ENCODE results near the gene NDUFB7.
A peak's percentile ranks its signal among the peaks of the same experiment; 100 is the strongest.
"Not testable (repeated sequence)": the region's sequence is repeated elsewhere in the genome, so short reads cannot be mapped to it uniquely, and the experiment has no call there.

Gene NDUFB7

DNA sequence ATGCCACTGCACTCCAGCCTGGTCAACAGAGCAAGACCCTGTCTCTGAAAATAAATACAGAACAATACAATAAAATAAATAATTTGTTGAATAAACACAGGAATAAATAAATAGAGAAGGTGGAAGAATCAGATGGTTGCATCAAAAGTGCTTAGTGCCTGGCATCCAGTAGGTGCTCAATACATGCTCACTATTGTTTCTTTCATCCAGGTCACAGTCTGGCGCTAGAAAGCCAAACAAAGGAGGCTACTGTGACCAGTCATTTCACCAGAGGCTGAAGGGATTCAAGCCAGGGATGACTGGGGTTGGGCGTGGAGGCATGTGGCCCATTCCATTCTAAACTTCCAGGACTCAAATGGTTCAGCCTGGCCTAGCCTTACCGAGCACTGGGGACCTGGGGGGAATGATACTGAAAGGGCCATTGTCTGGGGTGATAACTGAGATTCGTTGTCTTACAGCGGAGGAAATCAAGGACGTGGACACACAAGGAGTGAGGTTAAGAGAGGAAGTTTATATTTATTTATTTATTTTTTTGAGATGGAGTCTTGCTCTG lies 3.6 kb upstream of the NDUFB7 start:
- DNase-seq (ENCODE audit: low read depth in 2 of 2, low spot score in 1 of 2) = no peak

DNA sequence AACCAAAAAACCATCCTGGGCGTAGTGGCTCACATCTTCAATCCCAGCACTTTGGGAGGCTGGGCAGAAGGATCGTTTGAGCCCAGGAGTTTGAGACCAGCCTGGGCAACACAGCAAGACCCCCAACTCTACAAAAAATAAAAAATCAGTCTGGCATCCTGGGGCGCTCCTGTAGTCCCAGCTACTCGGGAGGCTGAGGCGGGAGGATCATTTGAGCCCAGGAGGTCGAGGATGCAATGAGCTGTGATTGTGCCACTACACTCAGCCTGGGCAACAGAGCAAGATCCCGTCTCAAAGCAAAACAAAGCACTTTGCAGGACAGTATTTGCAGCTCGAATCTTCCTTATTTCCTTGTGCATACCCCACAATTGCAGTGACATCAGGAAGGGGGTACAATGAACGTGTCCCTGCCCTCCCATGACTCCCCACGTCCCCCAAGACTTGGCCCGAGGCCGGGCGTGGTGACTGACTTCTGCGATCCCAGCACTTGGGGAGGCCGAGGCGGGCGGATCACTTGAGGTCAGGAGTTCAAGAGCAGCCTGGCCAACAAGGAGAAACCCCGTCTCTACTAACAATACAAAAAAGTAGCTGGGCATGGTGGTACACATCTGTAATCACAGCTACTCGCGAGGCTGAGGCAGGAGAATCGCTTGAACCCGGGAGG lies 870 bp downstream of the NDUFB7 start:
- no peak for DNase-seq (ENCODE audit: low read depth in 2 of 2, low spot score in 1 of 2)

DNA sequence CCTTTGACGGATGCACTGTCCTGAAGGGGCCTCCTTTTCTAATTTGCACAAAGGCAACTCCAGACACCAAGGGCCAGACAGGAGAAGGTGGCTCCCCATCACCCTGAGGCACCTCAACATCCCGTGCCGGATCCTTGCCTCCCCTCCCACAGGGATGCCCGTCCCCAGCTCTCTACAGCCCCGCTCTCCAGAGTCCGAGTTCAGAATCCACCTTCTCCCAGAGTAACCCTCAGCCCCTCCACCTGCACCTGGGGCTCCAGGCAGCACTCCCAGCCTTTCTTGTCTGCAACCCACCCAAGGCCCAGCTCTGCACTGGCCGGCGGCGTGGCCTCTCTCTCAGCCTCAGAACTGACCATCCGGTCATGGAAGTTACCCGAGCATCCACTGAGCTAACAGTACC lies 4.8 kb downstream of the NDUFB7 start:
- no peak for DNase-seq (ENCODE audit: low read depth in 2 of 2, low spot score in 1 of 2)

DNA sequence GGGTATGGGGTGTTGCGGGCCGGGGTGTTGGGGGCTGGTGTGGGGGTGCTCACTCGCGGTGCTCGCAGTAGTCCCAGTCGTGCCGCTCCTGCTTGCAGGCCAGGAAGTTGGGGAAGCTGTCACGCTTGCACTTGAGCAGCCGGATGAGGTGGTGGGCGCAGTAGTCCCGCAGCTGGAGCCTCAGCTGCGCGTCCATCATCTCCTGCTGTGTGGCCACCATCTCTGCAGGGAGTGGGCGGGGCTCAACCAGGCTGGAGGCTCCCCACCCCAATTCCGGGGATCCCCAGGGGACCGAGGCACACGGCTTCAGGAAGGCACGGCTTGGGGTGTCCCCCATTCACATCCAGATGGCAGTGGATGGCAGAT lies 5.2 kb downstream of the NDUFB7 start:
- DNase-seq (ENCODE audit: low read depth in 2 of 2, low spot score in 1 of 2) = no peak

DNA sequence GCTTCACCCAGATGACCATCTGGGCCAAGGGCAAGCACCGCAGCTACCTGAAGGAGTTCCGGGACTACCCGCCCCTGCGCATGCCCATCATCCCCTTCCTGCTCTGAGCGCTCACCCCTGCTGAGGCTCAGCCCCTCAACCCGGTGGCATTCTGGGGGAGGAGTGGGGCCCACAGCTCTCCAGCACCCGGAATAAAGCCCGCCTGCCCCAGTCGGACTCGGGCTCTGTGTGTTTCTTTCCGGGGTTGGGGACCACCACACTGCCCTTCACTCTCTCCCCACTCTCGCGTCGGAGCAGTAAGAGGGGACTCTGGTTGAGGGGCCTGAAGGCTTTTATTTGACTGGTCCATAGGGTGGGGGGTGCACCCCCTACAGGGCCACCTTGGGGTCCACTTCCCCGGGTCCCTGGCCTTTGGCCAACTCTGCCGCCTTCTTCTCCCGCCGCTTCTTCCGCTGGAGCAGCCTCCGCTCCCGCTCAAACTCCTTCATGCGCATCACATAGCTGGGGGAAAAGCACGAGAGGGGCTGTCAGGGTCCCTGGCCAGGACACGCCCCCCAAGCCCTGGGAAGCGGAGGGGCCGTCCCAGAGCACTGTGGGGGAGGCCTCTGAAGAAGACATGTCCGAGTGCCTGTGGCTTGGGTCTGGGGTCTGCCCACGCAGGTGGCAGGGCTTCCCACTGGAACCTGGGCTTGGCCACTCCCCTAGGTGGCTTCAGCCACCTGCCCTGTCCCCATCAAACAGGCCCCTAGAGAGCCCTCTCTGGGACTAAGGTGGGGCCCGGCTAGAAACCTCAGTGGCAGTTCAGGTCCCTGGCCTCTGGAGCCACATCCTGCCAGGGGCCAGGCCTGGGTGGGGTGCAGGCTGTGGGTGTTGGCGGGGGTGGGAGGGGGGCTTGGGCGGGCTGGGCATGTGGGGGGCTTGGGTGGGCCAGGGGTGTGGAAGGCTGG lies 5.8 kb downstream of the NDUFB7 start:
- DNase-seq (ENCODE audit: low read depth in 2 of 2, low spot score in 1 of 2) = no peak

DNA sequence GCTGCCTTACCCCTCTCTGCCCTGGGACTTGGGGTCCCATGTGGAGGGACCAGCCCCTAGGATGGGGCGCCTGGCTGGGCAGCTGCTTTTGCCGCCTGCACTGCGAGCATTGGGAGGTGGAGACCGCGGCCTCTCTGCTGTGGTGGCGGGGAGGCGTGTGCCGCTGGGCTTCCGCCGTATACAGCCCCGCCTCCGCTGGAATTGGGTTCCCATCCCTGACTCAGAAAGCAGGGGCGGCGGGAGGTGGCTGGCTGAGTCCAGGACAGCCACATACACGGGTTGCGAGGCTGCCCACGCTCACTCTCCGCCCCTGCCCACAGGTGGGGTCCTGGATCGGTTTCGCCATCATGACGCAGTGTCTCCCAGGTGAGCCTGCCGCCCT lies 6.6 kb downstream of the NDUFB7 start:
- no peak for DNase-seq (ENCODE audit: low read depth in 2 of 2, low spot score in 1 of 2)

DNA sequence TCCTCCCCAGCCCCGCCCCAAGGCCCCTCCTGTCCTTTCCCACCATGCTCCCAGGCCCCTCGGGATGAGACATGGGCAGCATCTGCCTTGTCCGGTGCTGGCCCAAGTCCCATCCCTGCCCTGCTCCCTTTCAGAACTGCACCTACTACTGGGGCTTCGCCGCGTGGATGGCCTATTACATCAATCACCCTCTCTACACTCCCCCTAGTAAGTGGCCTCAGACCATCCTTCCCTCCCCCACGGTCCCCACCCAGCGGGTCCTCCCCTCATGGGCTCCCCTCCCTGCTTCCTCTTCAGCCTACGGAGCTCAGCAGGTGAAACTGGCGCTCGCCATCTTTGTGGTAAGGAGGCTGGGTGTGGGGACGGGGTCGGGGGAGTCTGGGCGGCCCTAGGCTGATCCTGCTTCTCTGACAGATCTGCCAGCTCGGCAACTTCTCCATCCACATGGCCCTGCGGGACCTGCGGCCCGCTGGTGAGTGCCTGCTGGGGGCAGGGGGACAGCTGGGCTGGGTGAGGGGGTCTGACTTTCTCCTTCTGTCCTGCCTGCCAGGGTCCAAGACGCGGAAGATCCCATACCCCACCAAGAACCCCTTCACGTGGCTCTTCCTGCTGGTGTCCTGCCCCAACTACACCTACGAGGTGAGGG lies 7.1 kb downstream of the NDUFB7 start:
- not testable (repeated sequence) for DNase-seq (ENCODE audit: low read depth in 2 of 2, low spot score in 1 of 2)

DNA sequence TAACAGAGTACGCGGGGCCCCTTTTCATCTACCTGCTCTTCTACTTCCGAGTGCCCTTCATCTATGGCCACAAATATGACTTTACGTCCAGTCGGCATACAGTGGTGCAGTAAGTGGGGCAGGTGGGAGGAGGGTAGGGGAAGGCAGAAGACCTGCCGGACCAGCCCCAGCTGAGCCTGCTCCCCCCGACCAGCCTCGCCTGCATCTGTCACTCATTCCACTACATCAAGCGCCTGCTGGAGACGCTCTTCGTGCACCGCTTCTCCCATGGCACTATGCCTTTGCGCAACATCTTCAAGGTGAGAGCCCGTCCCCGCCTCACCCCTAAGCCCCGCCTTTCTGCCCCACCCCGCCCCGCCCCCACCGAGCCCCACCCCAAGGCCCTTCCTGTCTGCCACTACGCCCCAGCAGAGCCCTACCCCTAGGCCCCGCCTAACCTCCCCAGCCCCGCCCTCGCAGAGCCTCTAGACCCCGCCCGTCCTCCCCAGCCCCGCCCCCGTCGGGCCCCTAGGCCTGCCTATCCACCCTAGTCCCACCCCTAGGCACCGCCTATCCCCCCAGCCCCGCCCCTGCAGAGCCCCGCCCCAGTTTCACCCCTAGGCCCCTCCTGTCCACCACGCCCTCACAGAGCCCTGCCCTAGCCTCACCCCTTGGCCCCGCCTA lies 7.7 kb downstream of the NDUFB7 start:
- DNase-seq (ENCODE audit: low read depth in 2 of 2, low spot score in 1 of 2) = no peak

DNA sequence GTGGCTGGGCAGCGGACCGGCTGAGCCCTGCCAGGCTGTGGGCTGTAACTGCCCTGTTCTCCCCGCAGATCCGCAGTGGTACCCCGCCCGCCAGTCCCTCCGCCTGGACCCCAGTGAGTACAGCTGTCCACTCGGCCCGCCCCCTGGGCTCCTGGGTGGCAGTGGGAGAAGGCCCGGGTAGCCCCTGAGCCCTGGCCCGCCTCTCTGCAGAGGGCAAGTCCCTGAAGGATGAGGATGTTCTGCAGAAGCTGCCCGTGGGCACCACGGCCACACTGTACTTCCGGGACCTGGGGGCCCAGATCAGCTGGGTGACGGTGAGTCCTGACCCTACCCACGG lies 8.3 kb downstream of the NDUFB7 start:
- DNase-seq (ENCODE audit: low read depth in 2 of 2, low spot score in 1 of 2) = no peak

DNA sequence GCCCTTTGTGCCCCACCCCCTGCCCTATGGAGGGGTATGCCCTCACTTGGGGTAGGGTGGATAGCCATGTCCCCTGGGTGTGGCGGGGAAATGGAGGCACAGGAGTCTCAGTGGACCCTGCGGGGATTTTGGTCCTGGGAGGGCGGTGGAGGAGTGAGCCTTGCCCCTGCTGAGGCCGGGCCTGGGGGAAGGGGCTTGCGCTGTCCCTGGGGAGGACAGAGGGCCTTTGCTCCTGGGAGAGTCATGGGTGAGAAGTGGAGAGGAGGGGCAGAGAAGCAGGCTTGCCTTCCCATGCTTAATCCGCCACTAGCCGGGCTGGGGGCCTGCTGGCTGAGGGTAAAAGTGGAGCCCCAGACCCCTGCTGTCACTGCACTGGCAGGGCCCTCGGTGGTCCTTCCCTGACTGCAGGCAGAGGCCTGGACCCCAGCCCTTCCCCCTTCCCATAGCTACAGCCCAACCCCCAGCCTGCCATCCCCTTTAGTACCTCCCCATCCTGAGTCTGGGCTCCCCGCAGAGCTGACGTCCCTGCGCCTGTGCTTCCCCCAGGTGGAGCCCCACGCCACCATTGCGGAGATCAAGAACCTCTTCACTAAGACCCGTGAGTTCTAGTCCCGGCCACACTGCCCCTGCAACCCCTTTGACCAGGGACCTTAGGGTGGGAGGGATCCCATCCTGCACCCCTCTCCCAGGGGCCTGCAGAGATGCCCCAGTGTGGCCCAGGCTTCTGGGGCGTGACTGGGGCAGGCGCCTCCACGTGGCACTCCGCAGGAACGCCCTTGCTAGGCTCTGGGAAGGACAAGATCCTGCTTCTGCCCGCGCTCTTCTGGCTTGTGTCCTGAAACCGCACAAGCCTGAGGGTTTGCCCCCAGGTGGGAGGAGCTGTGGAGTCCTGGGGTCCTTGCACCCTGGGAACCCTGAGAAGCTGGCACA lies 8.9 kb downstream of the NDUFB7 start:
- no peak for DNase-seq (ENCODE audit: low read depth in 2 of 2, low spot score in 1 of 2)

DNA sequence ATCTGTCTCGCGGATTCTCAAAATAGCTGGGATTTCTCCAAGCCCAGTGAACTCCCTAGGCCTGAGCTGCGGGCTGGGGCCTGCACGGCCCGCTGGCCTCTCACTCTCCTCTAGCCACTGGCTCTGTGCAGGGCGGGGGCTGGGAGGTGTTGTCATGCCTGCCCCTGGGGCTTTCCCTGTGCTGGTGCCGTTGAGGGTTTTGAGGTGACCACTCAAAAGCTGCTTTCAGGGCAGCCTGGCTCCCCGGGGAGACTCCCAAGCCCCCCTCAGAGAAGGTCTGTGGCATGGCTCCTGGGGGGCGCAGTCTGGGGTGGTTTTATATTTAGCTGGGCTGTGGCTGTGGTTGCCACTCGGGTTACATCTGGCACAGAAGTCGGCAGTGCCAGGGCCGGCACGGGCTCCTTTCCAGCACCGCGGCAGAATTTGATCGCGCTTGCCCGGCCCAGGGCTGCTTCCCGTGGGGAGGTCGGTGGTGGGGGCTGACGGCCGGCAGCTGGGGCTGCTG lies 10.0 kb downstream of the NDUFB7 start:
- no peak for DNase-seq (ENCODE audit: low read depth in 2 of 2, low spot score in 1 of 2)

DNA sequence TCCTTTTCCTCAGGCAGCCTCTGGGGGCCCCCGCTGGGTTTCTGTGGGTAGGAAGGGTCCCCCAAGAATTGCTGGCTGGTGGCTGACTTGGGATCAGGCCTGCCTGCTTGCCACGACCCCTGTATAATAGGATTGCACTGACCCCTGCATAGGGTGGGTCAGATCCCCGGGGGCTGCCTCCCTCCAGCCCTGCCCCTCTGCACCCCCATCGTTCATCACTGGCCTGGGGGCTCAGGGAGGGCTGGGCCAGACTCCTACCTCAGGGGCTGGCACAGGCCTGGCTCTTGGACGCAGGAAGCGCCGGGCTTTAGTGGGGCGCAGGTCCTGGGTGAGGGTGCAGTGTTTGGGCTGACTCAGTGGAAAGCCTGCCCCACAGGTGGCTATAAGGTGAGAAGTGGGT lies 10.6 kb downstream of the NDUFB7 start:
- DNase-seq (ENCODE audit: low read depth in 2 of 2, low spot score in 1 of 2) = no peak

DNA sequence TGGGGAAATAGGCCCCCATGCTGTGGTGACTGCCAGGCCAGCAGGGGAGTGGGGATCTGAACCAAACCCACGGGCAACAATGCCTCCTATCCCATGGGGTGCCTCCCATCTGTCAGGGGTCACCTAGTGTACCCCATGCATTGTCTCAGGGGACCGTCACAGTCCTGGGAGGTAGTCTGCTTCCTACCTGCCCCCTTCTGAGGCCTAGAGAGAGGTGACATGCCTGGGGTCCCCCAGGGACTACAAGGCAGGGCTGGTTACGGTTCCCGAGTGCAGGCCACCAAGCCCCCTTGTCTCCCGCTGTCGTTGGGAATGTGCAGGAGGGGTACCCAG lies 11.1 kb downstream of the NDUFB7 start:
- no peak for DNase-seq (ENCODE audit: low read depth in 2 of 2, low spot score in 1 of 2)

DNA sequence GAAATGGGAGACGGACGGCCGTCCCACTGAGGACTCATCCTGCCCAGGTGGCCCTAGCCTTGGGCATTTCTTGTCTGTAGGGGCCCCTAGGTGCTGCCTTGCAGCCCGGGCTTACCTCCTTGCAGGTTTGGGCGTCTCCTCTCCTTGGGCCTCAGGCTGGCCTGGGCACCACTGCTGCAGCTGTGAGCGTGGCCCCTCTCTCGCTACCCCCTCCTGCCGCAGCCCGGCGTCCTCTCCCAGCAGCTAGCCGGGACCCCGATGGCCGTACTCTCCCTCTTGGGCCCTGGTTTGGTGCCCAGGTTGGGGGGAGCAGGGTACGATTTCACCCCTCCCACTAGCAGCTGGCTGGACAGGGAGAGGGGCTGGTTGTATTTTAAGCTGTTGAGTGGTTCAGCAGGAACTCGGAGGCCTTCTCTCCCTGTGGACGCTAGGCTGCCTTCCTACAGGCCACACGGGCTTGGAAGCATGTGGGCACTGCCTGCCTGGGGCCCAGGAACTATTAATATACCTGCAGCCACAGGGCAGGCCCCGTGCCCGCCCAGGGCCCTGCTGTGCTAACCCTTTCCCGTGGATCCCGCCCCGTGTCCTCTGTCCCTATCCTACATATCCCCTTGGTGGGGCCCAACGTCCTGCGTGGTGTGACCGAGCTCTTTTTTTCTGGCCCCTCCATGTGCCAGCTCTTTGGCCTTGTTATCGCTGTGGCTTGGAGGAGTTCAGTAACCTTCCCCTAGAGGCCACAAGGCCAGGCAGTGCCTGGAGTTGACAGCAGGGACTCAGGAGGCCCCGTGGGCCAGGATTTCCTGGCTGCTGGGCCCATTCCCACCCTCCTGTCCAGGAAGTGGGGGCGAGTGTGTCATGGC lies 11.7 kb downstream of the NDUFB7 start:
- DNase-seq (ENCODE audit: low read depth in 2 of 2, low spot score in 1 of 2) = no peak

DNA sequence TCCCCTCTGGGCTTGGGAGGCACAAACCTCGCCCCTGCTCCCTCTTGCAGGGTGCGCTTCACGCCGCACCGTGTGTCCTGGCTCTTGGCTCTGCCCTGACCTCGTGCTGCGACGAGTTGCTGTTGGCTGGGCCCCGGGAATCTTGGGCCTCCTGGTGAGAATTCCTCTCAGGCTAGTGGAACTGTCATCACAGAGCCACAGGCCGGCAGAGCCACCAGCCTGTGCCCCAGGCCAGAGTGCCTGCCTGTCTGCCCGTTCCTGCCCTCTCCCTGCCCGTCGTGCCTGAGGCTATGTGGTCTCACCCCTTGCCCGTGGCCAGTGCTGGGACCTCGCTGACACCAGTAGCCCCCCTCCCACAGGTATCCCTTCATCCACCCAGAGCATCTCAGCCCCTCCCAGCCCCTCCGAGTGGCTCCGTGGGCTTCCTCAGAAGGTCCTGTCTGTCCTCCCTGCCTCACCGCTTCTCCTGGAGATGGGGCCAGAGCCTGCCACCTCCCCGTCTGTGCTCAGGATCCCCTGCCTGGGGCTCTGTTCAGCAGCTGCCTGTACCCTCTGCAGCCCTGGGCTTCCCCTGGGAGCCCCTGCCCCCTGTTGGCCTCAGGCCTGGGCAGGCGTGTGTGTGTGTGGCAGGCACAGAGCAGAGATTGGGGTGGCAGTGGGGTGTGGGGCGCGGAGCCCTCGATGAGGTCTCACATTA lies 13.3 kb downstream of the NDUFB7 start:
- DNase-seq (ENCODE audit: low read depth in 2 of 2, low spot score in 1 of 2) = no peak

DNA sequence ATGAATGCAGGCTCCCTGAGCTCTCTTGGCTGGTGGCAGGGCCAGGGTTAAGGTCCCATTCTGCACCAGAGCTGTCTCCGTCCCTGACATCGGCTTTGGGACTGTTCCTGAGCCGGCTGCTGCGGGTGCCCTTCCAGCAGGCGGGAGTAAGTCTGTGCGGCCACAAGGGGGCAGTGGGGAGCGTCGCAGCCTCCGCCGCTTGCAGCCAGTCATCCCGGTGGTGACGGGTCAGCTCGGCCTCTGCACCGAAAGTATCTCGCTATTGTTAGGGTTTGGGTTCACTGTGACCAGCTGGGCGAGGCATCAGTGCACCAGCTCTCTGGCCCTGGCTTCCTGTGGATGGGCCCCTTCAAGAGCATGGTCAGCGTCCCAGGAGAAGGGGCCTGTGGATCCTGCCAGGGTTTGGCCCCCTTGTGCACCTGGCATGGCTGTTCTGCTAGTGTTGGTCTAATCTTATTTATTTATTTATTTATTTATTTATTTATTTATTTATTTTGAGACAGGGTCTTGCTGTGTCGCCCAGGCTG lies 15.1 kb downstream of the NDUFB7 start:
- DNase-seq (ENCODE audit: low read depth in 2 of 2, low spot score in 1 of 2) = peak; percentile 45 to 46

DNA sequence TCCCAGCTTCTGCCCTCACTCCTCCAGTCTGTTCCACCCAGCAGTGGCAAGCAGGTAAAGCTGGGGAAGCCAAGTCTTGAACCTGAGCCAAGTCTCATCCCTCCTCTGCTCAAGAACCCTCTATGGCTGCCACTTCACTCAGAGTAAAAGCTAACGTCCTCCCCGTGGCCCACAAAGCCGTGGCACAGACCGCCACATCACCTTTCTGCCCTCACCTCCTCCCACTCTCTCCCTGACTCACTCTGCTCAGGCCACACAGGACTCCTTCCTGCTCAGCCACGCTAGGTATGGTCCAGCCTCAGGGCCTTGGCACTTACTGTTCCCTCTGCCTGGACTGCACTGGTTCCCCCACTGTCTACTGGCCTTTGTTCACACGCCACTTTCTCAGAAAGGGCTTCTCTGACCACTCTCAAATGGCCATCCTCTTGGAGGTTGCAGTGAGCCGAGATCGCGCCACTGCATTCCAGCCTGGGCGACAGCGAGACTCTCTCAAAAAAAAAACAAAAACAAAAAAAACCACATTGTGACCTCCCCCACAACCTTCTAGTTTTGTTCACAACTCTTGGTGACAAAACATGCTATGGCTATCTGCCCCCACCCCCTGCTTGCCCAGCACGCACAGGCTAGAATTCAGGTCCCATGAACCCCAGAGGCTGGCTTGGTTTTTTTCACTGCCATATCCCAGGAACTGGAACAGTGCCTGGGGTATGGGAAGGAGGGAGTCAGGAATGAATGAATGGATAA lies 15.8 kb downstream of the NDUFB7 start:
- no peak for DNase-seq (ENCODE audit: low read depth in 2 of 2, low spot score in 1 of 2)

DNA sequence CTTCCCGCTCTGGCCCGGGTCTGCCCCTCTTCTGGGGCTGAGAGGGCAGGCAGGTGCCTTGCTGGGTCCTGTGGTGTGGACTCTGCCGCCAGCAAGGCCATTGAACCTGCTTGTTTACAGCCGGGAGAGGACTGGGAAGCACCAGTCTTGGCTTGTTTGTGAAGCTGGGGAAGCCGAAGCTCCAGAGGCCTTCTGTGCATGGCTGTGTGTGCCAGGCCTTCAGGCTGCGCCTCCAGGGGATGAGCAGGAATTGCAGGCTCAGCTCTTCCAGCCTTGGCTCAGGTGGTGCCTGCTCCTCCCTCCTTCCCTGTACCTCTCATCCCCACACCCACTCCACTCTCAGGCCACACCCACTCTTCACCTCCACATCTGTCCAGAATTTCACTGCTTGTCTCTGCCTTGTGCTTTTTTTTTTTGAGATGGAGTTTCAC lies 17.5 kb downstream of the NDUFB7 start:
- DNase-seq (ENCODE audit: low read depth in 2 of 2, low spot score in 1 of 2) = no peak
